Measurements from ENCODE around the gene SLC35E1.

DNA sequence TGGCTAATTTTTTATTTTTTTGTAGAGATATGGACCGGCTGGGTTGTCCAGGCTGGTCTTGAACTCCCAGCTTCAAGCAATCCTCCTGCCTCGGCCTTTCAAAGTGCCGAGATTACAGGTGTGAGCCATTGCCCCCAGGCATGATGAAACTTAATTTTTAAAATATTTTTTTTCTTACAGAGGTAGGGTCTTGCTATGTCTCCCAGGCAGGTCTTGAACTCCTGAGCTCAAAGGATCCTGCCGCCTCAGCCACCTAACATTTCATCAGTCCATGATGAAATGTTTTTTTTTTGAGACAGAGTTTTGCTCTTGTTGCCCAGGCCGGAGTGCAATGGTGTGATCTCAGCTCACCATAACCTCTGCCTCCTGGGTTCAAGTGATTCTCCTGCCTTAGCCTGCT, 63.7 kb downstream of the SLC35E1 start:
- TF ChIP-seq, protein P1, sequence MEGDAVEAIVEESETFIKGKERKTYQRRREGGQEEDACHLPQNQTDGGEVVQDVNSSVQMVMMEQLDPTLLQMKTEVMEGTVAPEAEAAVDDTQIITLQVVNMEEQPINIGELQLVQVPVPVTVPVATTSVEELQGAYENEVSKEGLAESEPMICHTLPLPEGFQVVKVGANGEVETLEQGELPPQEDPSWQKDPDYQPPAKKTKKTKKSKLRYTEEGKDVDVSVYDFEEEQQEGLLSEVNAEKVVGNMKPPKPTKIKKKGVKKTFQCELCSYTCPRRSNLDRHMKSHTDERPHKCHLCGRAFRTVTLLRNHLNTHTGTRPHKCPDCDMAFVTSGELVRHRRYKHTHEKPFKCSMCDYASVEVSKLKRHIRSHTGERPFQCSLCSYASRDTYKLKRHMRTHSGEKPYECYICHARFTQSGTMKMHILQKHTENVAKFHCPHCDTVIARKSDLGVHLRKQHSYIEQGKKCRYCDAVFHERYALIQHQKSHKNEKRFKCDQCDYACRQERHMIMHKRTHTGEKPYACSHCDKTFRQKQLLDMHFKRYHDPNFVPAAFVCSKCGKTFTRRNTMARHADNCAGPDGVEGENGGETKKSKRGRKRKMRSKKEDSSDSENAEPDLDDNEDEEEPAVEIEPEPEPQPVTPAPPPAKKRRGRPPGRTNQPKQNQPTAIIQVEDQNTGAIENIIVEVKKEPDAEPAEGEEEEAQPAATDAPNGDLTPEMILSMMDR (IDR thresholded peaks at IDR 0.05; ENCODE audit: insufficient read depth, low read length), result no peak
- no peak for TF ChIP-seq SPI1 (IDR thresholded peaks at IDR 0.05; ENCODE audit: borderline replicate concordance, low read depth)
- TF ChIP-seq GABPA (IDR thresholded peaks at IDR 0.05; ENCODE audit: low read depth), result no peak
- TF ChIP-seq, protein P2, sequence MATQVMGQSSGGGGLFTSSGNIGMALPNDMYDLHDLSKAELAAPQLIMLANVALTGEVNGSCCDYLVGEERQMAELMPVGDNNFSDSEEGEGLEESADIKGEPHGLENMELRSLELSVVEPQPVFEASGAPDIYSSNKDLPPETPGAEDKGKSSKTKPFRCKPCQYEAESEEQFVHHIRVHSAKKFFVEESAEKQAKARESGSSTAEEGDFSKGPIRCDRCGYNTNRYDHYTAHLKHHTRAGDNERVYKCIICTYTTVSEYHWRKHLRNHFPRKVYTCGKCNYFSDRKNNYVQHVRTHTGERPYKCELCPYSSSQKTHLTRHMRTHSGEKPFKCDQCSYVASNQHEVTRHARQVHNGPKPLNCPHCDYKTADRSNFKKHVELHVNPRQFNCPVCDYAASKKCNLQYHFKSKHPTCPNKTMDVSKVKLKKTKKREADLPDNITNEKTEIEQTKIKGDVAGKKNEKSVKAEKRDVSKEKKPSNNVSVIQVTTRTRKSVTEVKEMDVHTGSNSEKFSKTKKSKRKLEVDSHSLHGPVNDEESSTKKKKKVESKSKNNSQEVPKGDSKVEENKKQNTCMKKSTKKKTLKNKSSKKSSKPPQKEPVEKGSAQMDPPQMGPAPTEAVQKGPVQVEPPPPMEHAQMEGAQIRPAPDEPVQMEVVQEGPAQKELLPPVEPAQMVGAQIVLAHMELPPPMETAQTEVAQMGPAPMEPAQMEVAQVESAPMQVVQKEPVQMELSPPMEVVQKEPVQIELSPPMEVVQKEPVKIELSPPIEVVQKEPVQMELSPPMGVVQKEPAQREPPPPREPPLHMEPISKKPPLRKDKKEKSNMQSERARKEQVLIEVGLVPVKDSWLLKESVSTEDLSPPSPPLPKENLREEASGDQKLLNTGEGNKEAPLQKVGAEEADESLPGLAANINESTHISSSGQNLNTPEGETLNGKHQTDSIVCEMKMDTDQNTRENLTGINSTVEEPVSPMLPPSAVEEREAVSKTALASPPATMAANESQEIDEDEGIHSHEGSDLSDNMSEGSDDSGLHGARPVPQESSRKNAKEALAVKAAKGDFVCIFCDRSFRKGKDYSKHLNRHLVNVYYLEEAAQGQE (IDR thresholded peaks at IDR 0.05; ENCODE audit: insufficient replicate concordance, low read depth), result no peak
